Thyroid gland (tissue), 4 donors: ENCODE results near the gene LCE3C. TPM values are rescaled to one million over a fixed set of nuclear protein-coding genes. Genes with fewer than 3 reads are reported as not detected.

Source experiments
- DNase-seq, 2 donors: peaks; one replicate each; pipeline ENCODE4 v3.0.0-alpha.2; 2019
- H3K27ac ChIP-seq, 3 donors: fragments of 200-600 bp; sonication (generic); 1 replicate in 2 of 3; 2 replicates in 1 of 3; pipeline ENCODE4 v1.5.1; 2016 to 2019; ENCODE audit warnings: mild to moderate bottlenecking in 1 of 3, moderate library complexity in 1 of 3
- H3K27me3 ChIP-seq: fragments of 200-600 bp; sonication (generic); one replicate; pipeline ENCODE4 v1.5.1; 2019
- H3K36me3 ChIP-seq, 2 donors: fragments of 200-600 bp; sonication (generic); one replicate each; pipeline ENCODE4 v1.5.1; 2016 to 2019
- H3K4me1 ChIP-seq, 2 donors: fragments of 200-600 bp; sonication (generic); one replicate each; pipeline ENCODE4 v1.5.1; 2017 to 2019
- H3K4me3 ChIP-seq, 3 donors: fragments of 200-600 bp; sonication (generic); replicated peaks in 1 of 3; 1 replicate in 2 of 3; 2 replicates in 1 of 3; pipeline ENCODE4 v1.5.1; 2016; ENCODE audit warnings: mild to moderate bottlenecking in 1 of 3
- H3K9me3 ChIP-seq: fragments of 200-600 bp; sonication (generic); one replicate; pipeline ENCODE4 v1.5.1; 2017
- CTCF ChIP-seq, 6 experiments: fragments of 200-600 bp in 3 of 6; fragments of 450-650 bp in 3 of 6; sonication (generic) in 3 of 6; IDR thresholded peaks; one replicate each; pipeline ENCODE4 v1.5.1; 2016 to 2019; ENCODE audit warnings: antibody characterized with exemption in 6 of 6, mild to moderate bottlenecking in 2 of 6, inconsistent platforms in 1 of 6, moderate library complexity in 1 of 6
- POLR2A ChIP-seq, 2 donors: fragments of 450-650 bp; IDR thresholded peaks; one replicate each; pipeline ENCODE4 v1.6.1; 2017; ENCODE audit warnings: antibody characterized with exemption in 2 of 2, mild to moderate bottlenecking in 2 of 2, moderate library complexity in 1 of 2
- WGBS, 2 donors: methylation state at CpG; one replicate each; pipeline ENCODE4 v1.1.5; 2017; 5-methylcytosine and 5-hydroxymethylcytosine counted together
- intact Hi-C: fragments of 100-400 bp; cut with DNase I; formaldehyde crosslinking; loops from one replicate; pipeline ENCODE4 v1.15.1; 2023
- total RNA-seq, 4 donors: library from RNA; depleted of rRNA; stranded (reverse); fragments of >200 nt; gene quantifications; one replicate each; pipeline ENCODE4 v1.2.3, GENCODE V29; 2016

LCE3C gene
- total RNA-seq, 4 donors from 2014 or later, result not detected

GRCh38 chr1:152621993-152622392 lies 22.0 kb downstream of the LCE3C start:
- intact Hi-C loops, result no loop called here
- DNase-seq, result no peak
- H3K27me3 ChIP-seq, result no peaks in the 10 kb centered on the region
- H3K27ac ChIP-seq, result no peak overlapping the region
- H3K36me3 ChIP-seq, result no peaks in the 10 kb centered on the region
- no peaks in the 10 kb centered on the region for H3K4me1 ChIP-seq
- WGBS, 2 donors, result 83 to 91% methylated on average over 3 of the region's 3 CpGs
- H3K4me3 ChIP-seq, result no peak overlapping the region
- H3K9me3 ChIP-seq, result no peaks in the 10 kb centered on the region
- TF ChIP-seq CTCF (IDR thresholded peaks at IDR 0.05) (no peak), POLR2A (IDR thresholded peaks at IDR 0.05) (no peak)

- Histone ChIP-seq H3K27me3 (no peaks in the 10 kb centered on the region), H3K9me3 (no peaks in the 10 kb centered on the region), H3K4me1 (no peaks in the 10 kb centered on the region), H3K27ac (no peak within 1 kb of the TSS), H3K36me3 (no peaks in the 10 kb centered on the region), H3K4me3 (no peak within 1 kb of the TSS)
- no peak for TF ChIP-seq POLR2A (IDR thresholded peaks at IDR 0.05)
- no peak for TF ChIP-seq CTCF (IDR thresholded peaks at IDR 0.05)
- intact Hi-C loops, result no loop called here
- WGBS, 2 donors, result 66 to 67% methylated on average over 9 to 10 of the region's 10 CpGs
- DNase-seq, result no peak
Measured at GRCh38 chr1:152622803-152623202, 22.8 kb downstream of the LCE3C start, which contains the start of gene LCE3A. TSS of gene LCE3A (minus strand) at chr1:152623103. CDS start at chr1:152623103, 0 bp downstream.

- no peaks in the 10 kb centered on the region for H3K9me3 ChIP-seq
- H3K27me3 ChIP-seq, result no peaks in the 10 kb centered on the region
- H3K4me1 ChIP-seq, result no peaks in the 10 kb centered on the region
- no peaks in the 10 kb centered on the region for H3K36me3 ChIP-seq
- TF ChIP-seq POLR2A (IDR thresholded peaks at IDR 0.05) (no peak), CTCF (IDR thresholded peaks at IDR 0.05) (no peak)
- H3K27ac ChIP-seq, result no peak overlapping the region
- WGBS, 2 donors, result 22 to 36% methylated on average over 15 to 29 of the region's 29 CpGs
- intact Hi-C loops, result no loop called here
- H3K4me3 ChIP-seq, result no peak overlapping the region
- no peak for DNase-seq
Measured at GRCh38 chr1:152623203-152623844, 23.3 kb downstream of the LCE3C start.

GRCh38 chr1:152626744-152627143 lies 26.7 kb downstream of the LCE3C start:
- Histone ChIP-seq H3K4me3 (no peak overlapping the region), H3K9me3 (no peaks in the 10 kb centered on the region), H3K27me3 (no peaks in the 10 kb centered on the region), H3K36me3 (no peaks in the 10 kb centered on the region), H3K27ac (no peak overlapping the region), H3K4me1 (no peaks in the 10 kb centered on the region)
- no peak for DNase-seq
- WGBS, 2 donors, result 81 to 100% methylated on average over 1 of the region's 1 CpG
- no peak for TF ChIP-seq CTCF (IDR thresholded peaks at IDR 0.05)
- no peak for TF ChIP-seq POLR2A (IDR thresholded peaks at IDR 0.05)
- intact Hi-C loops, result no loop called here

GRCh38 chr1:152630596-152630995 lies 30.6 kb downstream of the LCE3C start:
- DNase-seq, result no peak
- Histone ChIP-seq H3K4me3 (no peak overlapping the region), H3K9me3 (no peaks in the 10 kb centered on the region), H3K36me3 (no peaks in the 10 kb centered on the region), H3K4me1 (no peaks in the 10 kb centered on the region), H3K27ac (no peak overlapping the region), H3K27me3 (no peaks in the 10 kb centered on the region)
- no peak for TF ChIP-seq POLR2A (IDR thresholded peaks at IDR 0.05)
- no peak for TF ChIP-seq CTCF (IDR thresholded peaks at IDR 0.05)
- intact Hi-C loops, result no loop called here
- 81 to 88% methylated on average over 3 of the region's 3 CpGs for WGBS, 2 donors
